ENCODE measurements around the gene ACIN1. TPM values are rescaled to one million over a fixed set of nuclear protein-coding genes. Genes with fewer than 3 reads are reported as not detected.
"Not testable (repeated sequence)": the region's sequence is repeated elsewhere in the genome, so short reads cannot be mapped to it uniquely, and the experiment has no call there.

The ACIN1 gene
- total RNA-seq, 1 donor from 2014 or later = 163 TPM

DNA sequence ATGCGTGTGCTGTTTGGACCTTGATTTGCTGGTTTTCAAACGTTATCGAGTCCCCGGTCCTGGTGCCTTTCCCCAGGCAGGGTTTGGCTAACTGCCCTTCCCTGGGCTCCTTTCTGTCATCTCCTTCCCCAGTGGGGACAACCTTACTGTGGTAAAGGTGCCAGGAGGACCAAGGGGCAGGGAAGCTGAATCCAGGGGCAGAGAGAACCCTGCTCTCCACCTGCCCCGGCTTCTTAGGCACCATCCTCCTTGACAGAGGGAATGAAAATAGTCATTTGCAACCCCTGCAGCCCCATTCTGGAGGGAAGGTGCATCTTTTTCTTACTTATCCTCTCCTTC lies 19.2 kb upstream of the ACIN1 start:
- H3K27me3 ChIP-seq (ENCODE audit: low read depth) = peaks cover 3% of the 10 kb centered on the region
- ATAC-seq (no peak), DNase-seq (no peak)
- peaks cover 31% of the 10 kb centered on the region for H3K4me1 ChIP-seq
- H3K27ac ChIP-seq = no peak overlapping the region
- intact Hi-C loops (cut with DNase I) = no loop called here
- no peak for TF ChIP-seq CTCF (IDR thresholded peaks at IDR 0.05)
- no peaks in the 10 kb centered on the region for H3K36me3 ChIP-seq
- no peaks in the 10 kb centered on the region for H3K9me3 ChIP-seq
- no peak overlapping the region for H3K4me3 ChIP-seq

DNA sequence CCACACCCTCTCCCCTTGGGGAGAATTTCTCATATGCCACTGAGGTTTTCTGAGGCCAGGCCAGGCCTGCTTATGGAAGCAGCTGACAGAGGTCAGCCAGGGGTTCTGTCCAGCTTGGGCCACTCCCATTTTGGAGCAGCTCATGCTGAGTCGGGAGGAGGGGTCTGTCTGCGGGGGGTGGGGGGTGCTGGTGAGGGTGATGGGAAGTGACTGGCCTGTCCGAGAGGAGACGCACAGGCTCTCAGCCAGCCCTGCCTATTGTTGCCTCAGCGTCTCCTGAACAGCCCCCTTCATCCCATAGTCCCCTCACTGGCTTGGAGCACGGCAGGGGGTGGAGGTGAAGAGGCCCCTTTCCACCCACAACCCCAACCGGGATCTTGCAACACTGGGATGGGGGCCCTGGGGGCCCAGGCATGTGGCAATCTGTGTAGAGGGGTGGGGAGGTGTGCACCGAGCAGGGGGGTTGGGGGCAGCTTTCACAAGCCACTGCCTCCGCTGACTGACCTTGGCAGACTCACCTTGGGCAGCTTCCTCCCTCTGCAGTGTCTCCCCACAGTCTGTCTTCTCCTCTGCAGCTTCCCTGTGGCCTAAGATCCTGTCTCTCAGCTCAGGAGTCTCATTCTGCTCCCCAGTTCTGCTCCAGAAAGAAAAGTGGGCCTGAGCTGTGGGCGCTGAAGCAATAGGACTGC lies 18.6 kb upstream of the ACIN1 start:
- no peak for TF ChIP-seq CTCF (IDR thresholded peaks at IDR 0.05)
- H3K4me1 ChIP-seq = peaks cover 31% of the 10 kb centered on the region
- no peak overlapping the region for H3K27ac ChIP-seq
- no peaks in the 10 kb centered on the region for H3K9me3 ChIP-seq
- peaks cover 3% of the 10 kb centered on the region for H3K27me3 ChIP-seq (ENCODE audit: low read depth)
- ATAC-seq (peak in 1 of 2 donors; percentile 1), DNase-seq (no peak)
- intact Hi-C loops (cut with DNase I) = no loop called here
- H3K36me3 ChIP-seq = no peaks in the 10 kb centered on the region
- no peak overlapping the region for H3K4me3 ChIP-seq

GRCh38 chr14:23112359-23113178 lies 17.6 kb upstream of the ACIN1 start:
- H3K36me3 ChIP-seq = no peaks in the 10 kb centered on the region
- no peak overlapping the region for H3K27ac ChIP-seq
- no peak for TF ChIP-seq CTCF (IDR thresholded peaks at IDR 0.05)
- H3K4me3 ChIP-seq = no peak overlapping the region
- H3K4me1 ChIP-seq = peaks cover 31% of the 10 kb centered on the region
- intact Hi-C loops (cut with DNase I) = no loop called here
- ATAC-seq = no peak
- H3K27me3 ChIP-seq (ENCODE audit: low read depth) = peaks cover 3% of the 10 kb centered on the region
- DNase-seq = no peak
- no peaks in the 10 kb centered on the region for H3K9me3 ChIP-seq

GRCh38 chr14:23110579-23111365 lies 15.8 kb upstream of the ACIN1 start:
- H3K27ac ChIP-seq = no peak overlapping the region
- no peak for ATAC-seq
- H3K4me1 ChIP-seq = peaks cover 31% of the 10 kb centered on the region
- H3K36me3 ChIP-seq = no peaks in the 10 kb centered on the region
- no peak overlapping the region for H3K4me3 ChIP-seq
- intact Hi-C loops (cut with DNase I) = no loop called here
- DNase-seq = no peak
- no peak for TF ChIP-seq CTCF (IDR thresholded peaks at IDR 0.05)
- H3K9me3 ChIP-seq = no peaks in the 10 kb centered on the region
- H3K27me3 ChIP-seq (ENCODE audit: low read depth) = peaks cover 3% of the 10 kb centered on the region

GRCh38 chr14:23109769-23110168 lies 14.8 kb upstream of the ACIN1 start:
- H3K27ac ChIP-seq = no peak overlapping the region
- H3K9me3 ChIP-seq = no peaks in the 10 kb centered on the region
- intact Hi-C loops (cut with DNase I) = no loop called here
- no peak for TF ChIP-seq CTCF (IDR thresholded peaks at IDR 0.05)
- no peak for DNase-seq
- ATAC-seq = no peak
- H3K4me3 ChIP-seq = no peak overlapping the region
- H3K36me3 ChIP-seq = no peaks in the 10 kb centered on the region
- H3K4me1 ChIP-seq = peaks cover 23% of the 10 kb centered on the region
- peaks cover 3% of the 10 kb centered on the region for H3K27me3 ChIP-seq (ENCODE audit: low read depth)

- H3K27ac ChIP-seq; ATAC-seq; intact Hi-C loops (cut with DNase I); H3K4me1 ChIP-seq; H3K4me3 ChIP-seq; H3K27me3 ChIP-seq (ENCODE audit: low read depth); H3K36me3 ChIP-seq; H3K9me3 ChIP-seq; DNase-seq: not testable (repeated sequence)
Measured at GRCh38 chr14:23108169-23108568, 13.2 kb upstream of the ACIN1 start.

GRCh38 chr14:23107620-23108019 lies 12.7 kb upstream of the ACIN1 start:
- H3K27ac ChIP-seq; H3K4me3 ChIP-seq; H3K27me3 ChIP-seq (ENCODE audit: low read depth); H3K4me1 ChIP-seq; H3K9me3 ChIP-seq; ATAC-seq; intact Hi-C loops (cut with DNase I); DNase-seq; H3K36me3 ChIP-seq: not testable (repeated sequence)
